Endothelial cell of umbilical vein (primary cell): Measurements from ENCODE around the gene OVOL3. TPM values are rescaled to one million over a fixed set of nuclear protein-coding genes. Genes with fewer than 3 reads are reported as not detected.

Experiments
- BruUV-seq: library from RNA; stranded (reverse); fragments of 400-500 nt; replicated peaks from 2 replicates; lab custom pipeline; 2021; lab: Mats Ljungman, UMichigan
- CTCF ChIA-PET: fragments of 300-600, 350-600 bp; sonication (Branson Sonifier 250); formaldehyde crosslinking; loops from one replicate; lab custom pipeline; 2021; ENCODE audit warnings: antibody characterized with exemption, inconsistent platforms; lab: Charles Lee
- POLR2A ChIA-PET: fragments of 300-600, 350-600 bp; sonication (Branson Sonifier 250); formaldehyde crosslinking; loops from one replicate; lab custom pipeline; 2021; ENCODE audit warnings: antibody characterized with exemption, inconsistent platforms; lab: Charles Lee
- DNase-seq: peaks from one replicate; pipeline ENCODE4 v3.0.0-alpha.2; 2011; ENCODE audit warnings: low read depth, low spot score
- FAIRE-seq: peaks from 2 replicates; lab custom pipeline; 2011; peaks lifted over from hg19 to GRCh38; lab: Jason Lieb, UNC
- H2AFZ ChIP-seq: 2 replicates; pipeline ENCODE4 v1.6.0; 2012; ENCODE audit warnings: low read depth, low read length, control low read depth, inconsistent platforms
- H3K27ac ChIP-seq: 2 replicates; pipeline ENCODE4 v1.5.1; 2011; ENCODE audit warnings: low read depth, mild to moderate bottlenecking, control low read depth, low read length, moderate library complexity; ENCODE audit not compliant: insufficient read depth
- H3K27me3 ChIP-seq, 2 experiments: 2 replicates each; pipeline versions ENCODE4 v1.6.0 to v1.6.1; 2011; ENCODE audit warnings: low read length in 2 of 2, mixed read lengths in 1 of 2; ENCODE audit not compliant: control insufficient read depth in 2 of 2, insufficient read depth in 2 of 2
- H3K36me3 ChIP-seq, 2 experiments: 2 replicates in 1 of 2; 3 replicates in 1 of 2; pipeline ENCODE4 v1.5.1; 2011; ENCODE audit warnings: low read length in 2 of 2, mild to moderate bottlenecking in 1 of 2, moderate library complexity in 1 of 2; ENCODE audit not compliant: control insufficient read depth in 2 of 2, insufficient read depth in 2 of 2; ENCODE audit errors: extremely low read depth in 1 of 2
- H3K4me1 ChIP-seq: 3 replicates; pipeline ENCODE4 v1.5.1; 2011; ENCODE audit warnings: mild to moderate bottlenecking, low read length; ENCODE audit not compliant: control insufficient read depth, insufficient read depth; ENCODE audit errors: extremely low read depth
- H3K4me2 ChIP-seq: 2 replicates; pipeline ENCODE4 v1.6.1; 2011; ENCODE audit warnings: low read length, control low read depth, mixed read lengths; ENCODE audit not compliant: insufficient read depth
- H3K4me3 ChIP-seq, 3 experiments: fragments of 200-600 bp in 1 of 3; sonication (generic), shearing (Covaris generic) in 1 of 3; replicated peaks in 1 of 3; 2 replicates each; pipeline ENCODE4 v1.5.1; 2011 to 2016; ENCODE audit warnings: control low read depth in 3 of 3, low read length in 3 of 3, mild to moderate bottlenecking in 2 of 3, inconsistent platforms in 1 of 3, low read depth in 1 of 3, moderate library complexity in 1 of 3; ENCODE audit not compliant: insufficient read depth in 1 of 3
- H3K79me2 ChIP-seq: 2 replicates; pipeline ENCODE4 v1.6.0; 2012; ENCODE audit warnings: low read length, inconsistent platforms; ENCODE audit not compliant: control insufficient read depth, insufficient read depth
- H3K9ac ChIP-seq: replicated peaks from 2 replicates; pipeline ENCODE3; 2011; ENCODE audit warnings: low read length, control low read depth; ENCODE audit not compliant: insufficient read depth; ENCODE audit errors: extremely low read depth
- H3K9me1 ChIP-seq: replicated peaks from 3 replicates; pipeline ENCODE4 v1.6.0; 2011; ENCODE audit warnings: mild to moderate bottlenecking, low read length; ENCODE audit not compliant: control insufficient read depth, insufficient read depth; ENCODE audit errors: extremely low read depth
- H3K9me3 ChIP-seq: replicated peaks from 2 replicates; pipeline ENCODE4 v1.5.1; 2012; ENCODE audit warnings: low read length, inconsistent platforms; ENCODE audit not compliant: control insufficient read depth, insufficient read depth
- H4K20me1 ChIP-seq: replicated peaks from 2 replicates; pipeline ENCODE3; 2011; ENCODE audit warnings: mild to moderate bottlenecking, low read length; ENCODE audit not compliant: control insufficient read depth, insufficient read depth; ENCODE audit errors: extremely low read depth
- CTCF ChIP-seq, 2 donors: IDR thresholded peaks; 1 replicate in 1 of 2; 2 replicates in 1 of 2; pipeline ENCODE4 v1.5.1; 2011; ENCODE audit warnings: low read length in 2 of 2, mild to moderate bottlenecking in 2 of 2, moderate library complexity in 2 of 2, control low read depth in 1 of 2, inconsistent platforms in 1 of 2, low read depth in 1 of 2; ENCODE audit not compliant: insufficient read depth in 1 of 2; ENCODE audit errors: extremely low read depth in 1 of 2
- EZH2 ChIP-seq: IDR thresholded peaks from 2 replicates; pipeline ENCODE4 v1.6.1; 2012; ENCODE audit warnings: borderline replicate concordance, low read depth, mild to moderate bottlenecking, moderate library complexity, low read length, inconsistent platforms; ENCODE audit not compliant: severe bottlenecking
- FOS ChIP-seq: IDR thresholded peaks from 2 replicates; pipeline ENCODE4 v1.6.1; 2011; ENCODE audit warnings: mild to moderate bottlenecking, low read length, moderate library complexity, borderline replicate concordance; ENCODE audit not compliant: insufficient read depth
- GATA2 ChIP-seq: IDR thresholded peaks from 2 replicates; pipeline ENCODE4 v1.7.0; 2011; ENCODE audit warnings: low read depth, mild to moderate bottlenecking, moderate library complexity, mixed read lengths, low read length; ENCODE audit not compliant: insufficient read length, insufficient read depth
- JUN ChIP-seq: IDR thresholded peaks from 2 replicates; pipeline ENCODE4 v1.6.1; 2011; ENCODE audit warnings: borderline replicate concordance, low read depth; ENCODE audit not compliant: insufficient read length, insufficient read depth
- MYC ChIP-seq: IDR thresholded peaks from one replicate; pipeline ENCODE4 v1.6.1; 2011; ENCODE audit warnings: mild to moderate bottlenecking, low read depth, low read length
- POLR2A ChIP-seq: IDR thresholded peaks from 2 replicates; pipeline ENCODE4 v1.6.1; 2012; ENCODE audit warnings: low read depth, mild to moderate bottlenecking, control low read depth, low read length
- POLR2AphosphoS5 ChIP-seq: IDR thresholded peaks from 2 replicates; pipeline ENCODE4 v1.6.1; 2012; ENCODE audit warnings: low read depth, mild to moderate bottlenecking, control low read depth, low read length, moderate library complexity; ENCODE audit not compliant: insufficient read depth
- dilution Hi-C: fragments of 300-500 bp; cut with MboI; formaldehyde crosslinking; loops from one replicate; pipeline ENCODE4 v1.15.0; 2019; ENCODE audit warnings: low sequenced_read_pairs; ENCODE audit not compliant: extremely low pct_ligation_motif_present
- intact Hi-C: fragments of 100-400 bp; cut with micrococcal nuclease; formaldehyde crosslinking; loops from one replicate; pipeline ENCODE4 v1.10.0; 2022
- polyA plus RNA-seq, 4 experiments: library from polyadenylated mRNA; depleted of rRNA in 3 of 4; stranded (reverse) in 3 of 4; unstranded in 1 of 4; fragments of >200 nt; gene quantifications; 2 replicates each; pipeline versions ENCODE4 v1.2.1 to v1.2.3, GENCODE V29; 2011 to 2012; ENCODE audit warnings: missing spikeins in 1 of 4
- total RNA-seq: library from RNA; stranded (reverse); gene quantifications from 2 replicates; pipeline ENCODE4 v1.2.3, GENCODE V29; 2021
- TF ChIP-seq, protein P1 (sequence below): IDR thresholded peaks from 2 replicates; pipeline ENCODE4 v1.6.1; 2011; ENCODE audit not compliant: insufficient read depth, insufficient read length

Gene OVOL3
- total and polyA plus RNA-seq, 2 donors (not counting 3 experiments of a cell fraction or from before 2014, with no cell fraction given): not detected

- FAIRE-seq (peak; percentile 77), DNase-seq (peak; percentile 23)
- BruUV-seq: no TSS peak
- Histone ChIP-seq H3K9me3 (no peaks in the 10 kb centered on the region), H3K4me3 (peak within 1 kb of the TSS; percentile 43 to 70 (median 56)), H3K36me3 (peaks cover 8 to 22% of the 10 kb centered on the region in 2 experiments), H3K27ac (peak within 1 kb of the TSS; percentile 53), H3K9me1 (no peaks in the 10 kb centered on the region), H3K27me3 (no peaks in the 10 kb centered on the region), H2AFZ (peak within 1 kb of the TSS; percentile 43), H3K9ac (peak within 1 kb of the TSS; percentile 61), H4K20me1 (no peaks in the 10 kb centered on the region), H3K4me1 (peaks cover 13% of the 10 kb centered on the region), H3K4me2 (peak within 1 kb of the TSS; percentile 66), H3K79me2 (no peaks in the 10 kb centered on the region)
- dilution Hi-C loops (no loop called here), intact Hi-C loops (loop anchor here (1.0 kb wide), 1 partner anchor 24 kb away; no protein-coding TSS in a partner anchor)
- TF ChIP-seq GATA2: no peak
- TF ChIP-seq JUN: no peak
- no peak for TF ChIP-seq CTCF (IDR thresholded peaks at IDR 0.05; ENCODE audit: extremely low read depth in 1 of 2, insufficient read depth in 1 of 2, low read depth in 1 of 2, low read length in 2 of 2)
- no peak for TF ChIP-seq MYC
- TF ChIP-seq POLR2A: no peak
- TF ChIP-seq, protein P1, sequence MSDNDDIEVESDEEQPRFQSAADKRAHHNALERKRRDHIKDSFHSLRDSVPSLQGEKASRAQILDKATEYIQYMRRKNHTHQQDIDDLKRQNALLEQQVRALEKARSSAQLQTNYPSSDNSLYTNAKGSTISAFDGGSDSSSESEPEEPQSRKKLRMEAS: no peak
- no peak for TF ChIP-seq FOS
- TF ChIP-seq POLR2AphosphoS5: no peak
- TF ChIP-seq EZH2: no peak
- CTCF ChIA-PET: interaction anchor here (0.8 to 3.4 kb wide), 6 partner anchors 11 to 93 kb away, joined by 3 to 23 read pairs (median 10); no protein-coding TSS in a partner anchor
- POLR2A ChIA-PET: interaction anchor here (1.0 kb wide), 1 partner anchor 25 kb away, joined by 3 read pairs; no protein-coding TSS in a partner anchor
Measured at GRCh38 chr19:36152352-36153091, 41.6 kb downstream of the OVOL3 start, which contains the start of gene COX7A1. TSS of gene COX7A1 (minus strand) at chr19:36152447. CDS start at chr19:36152407, 40 bp downstream.
